Measurements from ENCODE around the gene MARCHF10. TPM values are rescaled to one million over a fixed set of nuclear protein-coding genes. Genes with fewer than 3 reads are reported as not detected.
A peak's percentile ranks its signal among the peaks of the same experiment; 100 is the strongest.

Gene MARCHF10
- polyA plus RNA-seq, 1 donor from 2014 or later: 0.27 TPM

DNA sequence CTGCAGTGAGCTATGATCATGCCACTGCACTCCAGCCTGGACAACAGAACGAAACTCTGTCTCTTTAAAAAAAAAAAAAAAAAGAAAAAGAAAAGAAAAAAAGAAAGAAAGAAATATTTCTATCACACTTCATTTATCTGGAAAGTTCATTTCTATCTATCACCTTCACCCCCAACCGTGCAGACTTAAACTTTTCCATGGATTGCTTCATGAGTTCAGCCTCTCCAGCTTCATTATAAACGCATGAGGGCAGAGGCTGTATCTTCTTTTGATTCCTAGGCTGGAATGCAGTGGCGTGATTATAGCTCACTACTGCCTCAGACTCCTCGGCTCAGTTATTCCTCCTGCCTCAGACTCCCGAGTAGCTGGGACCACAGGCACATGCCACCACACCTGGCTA lies 152.5 kb downstream of the MARCHF10 start:
- TF ChIP-seq RAD21 (conservative IDR thresholded peaks at IDR 0.05) (no peak), REST (IDR thresholded peaks at IDR 0.05; ENCODE audit: borderline replicate concordance) (no peak), EP300 (conservative IDR thresholded peaks at IDR 0.05; ENCODE audit: poor library complexity, severe bottlenecking) (no peak)
- H3F3A ChIP-seq (ENCODE audit: insufficient read depth, low read length, poor library complexity, severe bottlenecking): no peaks in the 10 kb centered on the region
- no peak overlapping the region for H3K4me2 ChIP-seq (ENCODE audit: low read length)
- no peaks in the 10 kb centered on the region for H3K9me3 ChIP-seq (ENCODE audit: low read length)
- H3K27ac ChIP-seq (ENCODE audit: low read length): no peak overlapping the region
- no peaks in the 10 kb centered on the region for H3K79me2 ChIP-seq (replicated peaks; ENCODE audit: insufficient read depth, low read length)
- no peak overlapping the region for H3K9ac ChIP-seq (ENCODE audit: low read length)
- no peaks in the 10 kb centered on the region for H3K27me3 ChIP-seq (ENCODE audit: insufficient read depth, low read depth, low read length)
- no peaks in the 10 kb centered on the region for H4K20me1 ChIP-seq (ENCODE audit: insufficient read depth)
- H3K36me3 ChIP-seq (ENCODE audit: insufficient read depth, low read length): no peaks in the 10 kb centered on the region
- H3K4me3 ChIP-seq (ENCODE audit: low read length): no peak overlapping the region
- H3K9me2 ChIP-seq (ENCODE audit: insufficient read depth, low read length): no peaks in the 10 kb centered on the region
- H2AFZ ChIP-seq (ENCODE audit: low read depth, low read length): no peak overlapping the region

DNA sequence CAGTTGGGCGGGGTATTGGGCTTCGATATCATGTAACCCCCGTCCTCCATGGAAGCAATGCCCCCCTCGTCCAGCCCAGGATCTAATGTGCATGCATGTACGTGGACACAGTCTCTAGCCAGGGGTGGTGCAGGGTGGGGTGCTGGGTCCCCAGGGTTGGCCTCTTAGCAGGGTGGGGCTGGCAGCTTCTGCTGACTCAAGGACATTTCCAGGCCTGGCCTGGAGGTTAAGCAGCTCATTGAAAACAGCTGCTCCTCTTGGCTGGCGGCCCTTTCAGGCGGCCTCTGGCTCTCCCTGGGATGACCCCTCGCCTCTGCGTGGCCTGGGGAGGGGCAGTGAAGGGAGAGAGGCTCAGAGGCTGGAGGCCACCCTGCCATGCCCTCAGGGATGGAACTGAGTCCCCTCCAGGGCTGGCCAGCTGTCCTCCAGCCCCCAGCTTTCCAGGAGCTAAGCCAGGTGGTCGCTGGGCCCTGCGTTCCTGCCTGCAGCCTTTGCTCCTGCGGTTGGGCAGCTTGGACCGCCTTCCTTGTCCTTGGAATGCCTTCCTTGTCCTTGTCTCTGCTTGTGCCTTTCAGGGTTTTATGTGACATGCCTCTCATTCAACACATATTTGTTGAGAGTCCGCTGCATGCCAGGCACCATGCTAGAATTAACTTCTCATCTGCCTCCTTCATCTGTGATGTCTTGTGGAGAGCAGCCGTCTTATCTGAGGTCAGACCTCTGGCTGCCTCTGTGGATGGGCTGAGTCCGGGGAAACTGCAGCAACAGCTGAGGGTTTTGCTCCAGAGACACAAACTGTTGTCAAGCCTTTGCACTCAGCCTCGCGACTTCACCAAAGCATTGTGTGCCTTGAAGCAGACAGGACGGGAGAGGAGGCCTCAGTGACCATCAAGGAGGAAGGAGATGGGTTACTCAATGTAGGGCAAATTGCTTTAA lies 154.0 kb downstream of the MARCHF10 start:
- H4K20me1 ChIP-seq (ENCODE audit: insufficient read depth): no peaks in the 10 kb centered on the region

DNA sequence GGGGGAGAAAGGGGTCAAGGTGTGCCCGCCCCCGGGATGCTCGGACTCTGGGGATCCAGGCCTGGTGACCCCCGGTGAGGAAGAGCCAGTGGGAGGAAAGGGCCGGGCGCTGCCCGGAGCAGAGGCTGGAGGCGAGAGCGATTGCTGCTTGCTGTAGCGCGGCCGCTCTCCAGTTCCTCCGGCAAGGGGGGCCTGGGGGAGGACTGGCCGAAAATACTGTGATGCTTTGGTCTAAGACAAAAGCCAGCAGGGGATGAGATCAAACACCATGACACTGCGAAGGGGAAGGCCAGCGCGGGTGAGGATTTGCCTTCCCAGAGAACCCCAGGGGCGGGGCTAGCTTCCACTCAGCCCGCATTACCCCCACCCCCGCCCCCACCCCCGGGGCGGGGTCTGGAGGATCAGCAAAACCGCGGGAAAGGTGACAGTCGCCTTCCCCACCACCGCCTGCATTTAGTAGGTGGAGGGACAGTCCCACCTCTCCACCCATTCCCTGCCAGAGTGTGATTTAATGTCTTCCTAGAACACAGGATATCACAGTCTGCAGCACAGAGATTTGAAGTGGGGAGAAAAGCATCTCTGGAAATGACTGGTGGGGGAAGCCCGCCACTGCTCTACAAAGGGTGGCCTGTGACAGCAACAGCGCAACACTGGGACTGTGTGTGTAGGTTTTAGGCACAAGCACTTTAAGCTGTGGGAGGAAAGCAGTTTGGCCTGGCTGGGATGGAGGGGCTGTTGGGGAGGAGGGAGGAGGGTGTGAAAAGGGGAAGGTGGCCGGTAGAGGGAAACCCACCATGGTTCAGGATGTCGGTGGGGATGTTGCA lies 154.9 kb downstream of the MARCHF10 start:
- Histone ChIP-seq H3K27me3 (ENCODE audit: insufficient read depth, low read depth, low read length) (no peaks in the 10 kb centered on the region), H3K9me3 (ENCODE audit: low read length) (no peaks in the 10 kb centered on the region), H3F3A (ENCODE audit: insufficient read depth, low read length, poor library complexity, severe bottlenecking) (no peaks in the 10 kb centered on the region), H3K79me2 (replicated peaks; ENCODE audit: insufficient read depth, low read length) (no peaks in the 10 kb centered on the region), H3K4me3 (ENCODE audit: low read length) (peak overlapping the region; percentile 61), H4K20me1 (ENCODE audit: insufficient read depth) (no peaks in the 10 kb centered on the region), H3K27ac (ENCODE audit: low read length) (no peak overlapping the region), H2AFZ (ENCODE audit: low read depth, low read length) (peak overlapping the region; percentile 56), H3K4me2 (ENCODE audit: low read length) (peak overlapping the region; percentile 59), H3K9ac (ENCODE audit: low read length) (peak overlapping the region; percentile 61), H3K36me3 (ENCODE audit: insufficient read depth, low read length) (no peaks in the 10 kb centered on the region), H3K9me2 (ENCODE audit: insufficient read depth, low read length) (no peaks in the 10 kb centered on the region)
- TF ChIP-seq EP300 (conservative IDR thresholded peaks at IDR 0.05; ENCODE audit: poor library complexity, severe bottlenecking): no peak
- TF ChIP-seq, protein P1, sequence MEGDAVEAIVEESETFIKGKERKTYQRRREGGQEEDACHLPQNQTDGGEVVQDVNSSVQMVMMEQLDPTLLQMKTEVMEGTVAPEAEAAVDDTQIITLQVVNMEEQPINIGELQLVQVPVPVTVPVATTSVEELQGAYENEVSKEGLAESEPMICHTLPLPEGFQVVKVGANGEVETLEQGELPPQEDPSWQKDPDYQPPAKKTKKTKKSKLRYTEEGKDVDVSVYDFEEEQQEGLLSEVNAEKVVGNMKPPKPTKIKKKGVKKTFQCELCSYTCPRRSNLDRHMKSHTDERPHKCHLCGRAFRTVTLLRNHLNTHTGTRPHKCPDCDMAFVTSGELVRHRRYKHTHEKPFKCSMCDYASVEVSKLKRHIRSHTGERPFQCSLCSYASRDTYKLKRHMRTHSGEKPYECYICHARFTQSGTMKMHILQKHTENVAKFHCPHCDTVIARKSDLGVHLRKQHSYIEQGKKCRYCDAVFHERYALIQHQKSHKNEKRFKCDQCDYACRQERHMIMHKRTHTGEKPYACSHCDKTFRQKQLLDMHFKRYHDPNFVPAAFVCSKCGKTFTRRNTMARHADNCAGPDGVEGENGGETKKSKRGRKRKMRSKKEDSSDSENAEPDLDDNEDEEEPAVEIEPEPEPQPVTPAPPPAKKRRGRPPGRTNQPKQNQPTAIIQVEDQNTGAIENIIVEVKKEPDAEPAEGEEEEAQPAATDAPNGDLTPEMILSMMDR (IDR thresholded peaks at IDR 0.05; ENCODE audit: poor library complexity, severe bottlenecking): no peak
- TF ChIP-seq RAD21 (conservative IDR thresholded peaks at IDR 0.05): no peak
- TF ChIP-seq POLR2AphosphoS5 (IDR thresholded peaks at IDR 0.05): no peak
- no peak for TF ChIP-seq SMC3 (conservative IDR thresholded peaks at IDR 0.05; ENCODE audit: poor library complexity)
- TF ChIP-seq TAF1 (IDR thresholded peaks at IDR 0.05; ENCODE audit: low read depth): no peak
- no peak for TF ChIP-seq REST (IDR thresholded peaks at IDR 0.05; ENCODE audit: borderline replicate concordance)
- no peak for TF ChIP-seq MXI1 (conservative IDR thresholded peaks at IDR 0.05; ENCODE audit: poor library complexity, severe bottlenecking)
- TF ChIP-seq EZH2 (IDR thresholded peaks at IDR 0.05; ENCODE audit: borderline replicate concordance, insufficient read depth, low read length, poor library complexity, severe bottlenecking): no peak

More for the DNA sequence above, 154.0 kb downstream of the MARCHF10 start:
- Histone ChIP-seq H3K79me2 (replicated peaks; ENCODE audit: insufficient read depth, low read length) (no peaks in the 10 kb centered on the region), H3K4me2 (ENCODE audit: low read length) (no peak overlapping the region), H3K27me3 (ENCODE audit: insufficient read depth, low read depth, low read length) (no peaks in the 10 kb centered on the region), H2AFZ (ENCODE audit: low read depth, low read length) (no peak overlapping the region), H3K36me3 (ENCODE audit: insufficient read depth, low read length) (no peaks in the 10 kb centered on the region), H3K9me2 (ENCODE audit: insufficient read depth, low read length) (no peaks in the 10 kb centered on the region), H3K9me3 (ENCODE audit: low read length) (no peaks in the 10 kb centered on the region), H3F3A (ENCODE audit: insufficient read depth, low read length, poor library complexity, severe bottlenecking) (no peaks in the 10 kb centered on the region), H3K9ac (ENCODE audit: low read length) (peak overlapping the region; percentile 61), H3K27ac (ENCODE audit: low read length) (no peak overlapping the region), H3K4me3 (ENCODE audit: low read length) (no peak overlapping the region)
- TF ChIP-seq RAD21 (conservative IDR thresholded peaks at IDR 0.05) (no peak), EZH2 (IDR thresholded peaks at IDR 0.05; ENCODE audit: borderline replicate concordance, insufficient read depth, low read length, poor library complexity, severe bottlenecking) (no peak), TAF1 (IDR thresholded peaks at IDR 0.05; ENCODE audit: low read depth) (no peak), POLR2AphosphoS5 (IDR thresholded peaks at IDR 0.05) (no peak), MXI1 (conservative IDR thresholded peaks at IDR 0.05; ENCODE audit: poor library complexity, severe bottlenecking) (no peak), SMC3 (conservative IDR thresholded peaks at IDR 0.05; ENCODE audit: poor library complexity) (no peak)

Data from neural cell (in vitro differentiated cells).